ENCODE results near the gene BANF1.

GRCh38 chr11:66001942-66002647, at the start of gene BANF1, which contains the start of gene EIF1AD:
- TF ChIP-seq, protein P1, sequence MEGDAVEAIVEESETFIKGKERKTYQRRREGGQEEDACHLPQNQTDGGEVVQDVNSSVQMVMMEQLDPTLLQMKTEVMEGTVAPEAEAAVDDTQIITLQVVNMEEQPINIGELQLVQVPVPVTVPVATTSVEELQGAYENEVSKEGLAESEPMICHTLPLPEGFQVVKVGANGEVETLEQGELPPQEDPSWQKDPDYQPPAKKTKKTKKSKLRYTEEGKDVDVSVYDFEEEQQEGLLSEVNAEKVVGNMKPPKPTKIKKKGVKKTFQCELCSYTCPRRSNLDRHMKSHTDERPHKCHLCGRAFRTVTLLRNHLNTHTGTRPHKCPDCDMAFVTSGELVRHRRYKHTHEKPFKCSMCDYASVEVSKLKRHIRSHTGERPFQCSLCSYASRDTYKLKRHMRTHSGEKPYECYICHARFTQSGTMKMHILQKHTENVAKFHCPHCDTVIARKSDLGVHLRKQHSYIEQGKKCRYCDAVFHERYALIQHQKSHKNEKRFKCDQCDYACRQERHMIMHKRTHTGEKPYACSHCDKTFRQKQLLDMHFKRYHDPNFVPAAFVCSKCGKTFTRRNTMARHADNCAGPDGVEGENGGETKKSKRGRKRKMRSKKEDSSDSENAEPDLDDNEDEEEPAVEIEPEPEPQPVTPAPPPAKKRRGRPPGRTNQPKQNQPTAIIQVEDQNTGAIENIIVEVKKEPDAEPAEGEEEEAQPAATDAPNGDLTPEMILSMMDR (IDR thresholded peaks at IDR 0.05) = no peak
- TF ChIP-seq POLR2A (IDR thresholded peaks at IDR 0.05) = peak in 1 of 2 donors; percentile 39
- TF ChIP-seq POLR2AphosphoS5 (IDR thresholded peaks at IDR 0.05; ENCODE audit: insufficient read depth in 1 of 2, low read depth in 1 of 2) = peak; percentile 96 to 97
